Mesothelial cell of epicardium (in vitro differentiated cells): ENCODE measurements around the gene GPR179. TPM values are rescaled to one million over a fixed set of nuclear protein-coding genes. Genes with fewer than 3 reads are reported as not detected.
"Not testable (repeated sequence)": the region's sequence is repeated elsewhere in the genome, so short reads cannot be mapped to it uniquely, and the experiment has no call there.

Experiments
- DNase-seq, 2 experiments: peaks; one replicate each; pipeline ENCODE4 v3.0.0; 2021; ENCODE audit warnings: low spot score in 2 of 2; ENCODE audit not compliant: unreplicated experiment in 2 of 2
- H3K27ac Mint-ChIP-seq: 2 replicates; pipeline ENCODE4 v1.8.0; 2021; ENCODE audit warnings: mixed read lengths
- H3K27me3 Mint-ChIP-seq: 2 replicates; pipeline ENCODE4 v1.8.0; 2021; ENCODE audit warnings: low read depth, mixed read lengths
- H3K36me3 Mint-ChIP-seq: 2 replicates; pipeline ENCODE4 v1.8.0; 2021; ENCODE audit warnings: mixed read lengths
- H3K4me1 Mint-ChIP-seq: 2 replicates; pipeline ENCODE4 v1.8.0; 2021; ENCODE audit warnings: mixed read lengths
- H3K4me3 Mint-ChIP-seq: 2 replicates; pipeline ENCODE4 v1.8.0; 2021; ENCODE audit warnings: mild to moderate bottlenecking, moderate library complexity, mixed read lengths
- H3K9me3 Mint-ChIP-seq: 2 replicates; pipeline ENCODE4 v1.8.0; 2021; ENCODE audit warnings: mixed read lengths
- total RNA-seq: library from RNA; stranded (reverse); gene quantifications from 3 replicates; pipeline ENCODE4 v1.2.1, GENCODE V29; 2021
- TF ChIP-seq, protein P1 (sequence below): fragments of 200-600 bp; sonication (generic); IDR thresholded peaks from one replicate; pipeline ENCODE4 v1.5.0; 2021; ENCODE audit warnings: antibody characterized with exemption; ENCODE audit not compliant: unreplicated experiment

Gene GPR179
- total RNA-seq, 1 donor from 2014 or later = 0.25 TPM

DNA sequence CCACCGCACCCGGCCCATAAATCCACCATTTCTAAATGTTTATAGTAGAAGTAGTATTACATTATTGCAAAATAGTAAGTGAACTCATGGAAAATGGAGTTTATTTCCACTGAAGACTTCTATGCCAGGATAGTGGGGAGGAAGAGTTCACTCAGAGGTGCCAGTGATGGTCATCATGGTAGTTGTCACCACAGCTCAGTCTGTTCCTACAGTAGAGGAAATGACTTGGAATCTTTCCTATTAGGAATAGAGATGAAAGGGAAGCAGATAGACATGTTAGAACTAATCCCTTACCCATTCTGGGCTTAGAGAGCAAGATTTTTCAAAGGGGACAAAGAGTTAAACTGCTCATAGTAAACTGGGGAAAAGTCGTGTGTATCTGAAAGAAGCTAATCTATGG is 26.7 kb downstream of the GPR179 start:
- Mint-ChIP-seq H3K9me3 (peaks cover 3% of the 10 kb centered on the region), H3K4me1 (peaks cover 10% of the 10 kb centered on the region), H3K36me3 (peaks cover 32% of the 10 kb centered on the region), H3K27me3 (no peaks in the 10 kb centered on the region), H3K4me3 (no peak overlapping the region), H3K27ac (no peak overlapping the region)
- TF ChIP-seq, protein P1, sequence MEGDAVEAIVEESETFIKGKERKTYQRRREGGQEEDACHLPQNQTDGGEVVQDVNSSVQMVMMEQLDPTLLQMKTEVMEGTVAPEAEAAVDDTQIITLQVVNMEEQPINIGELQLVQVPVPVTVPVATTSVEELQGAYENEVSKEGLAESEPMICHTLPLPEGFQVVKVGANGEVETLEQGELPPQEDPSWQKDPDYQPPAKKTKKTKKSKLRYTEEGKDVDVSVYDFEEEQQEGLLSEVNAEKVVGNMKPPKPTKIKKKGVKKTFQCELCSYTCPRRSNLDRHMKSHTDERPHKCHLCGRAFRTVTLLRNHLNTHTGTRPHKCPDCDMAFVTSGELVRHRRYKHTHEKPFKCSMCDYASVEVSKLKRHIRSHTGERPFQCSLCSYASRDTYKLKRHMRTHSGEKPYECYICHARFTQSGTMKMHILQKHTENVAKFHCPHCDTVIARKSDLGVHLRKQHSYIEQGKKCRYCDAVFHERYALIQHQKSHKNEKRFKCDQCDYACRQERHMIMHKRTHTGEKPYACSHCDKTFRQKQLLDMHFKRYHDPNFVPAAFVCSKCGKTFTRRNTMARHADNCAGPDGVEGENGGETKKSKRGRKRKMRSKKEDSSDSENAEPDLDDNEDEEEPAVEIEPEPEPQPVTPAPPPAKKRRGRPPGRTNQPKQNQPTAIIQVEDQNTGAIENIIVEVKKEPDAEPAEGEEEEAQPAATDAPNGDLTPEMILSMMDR = no peak
- DNase-seq = no peak

DNA sequence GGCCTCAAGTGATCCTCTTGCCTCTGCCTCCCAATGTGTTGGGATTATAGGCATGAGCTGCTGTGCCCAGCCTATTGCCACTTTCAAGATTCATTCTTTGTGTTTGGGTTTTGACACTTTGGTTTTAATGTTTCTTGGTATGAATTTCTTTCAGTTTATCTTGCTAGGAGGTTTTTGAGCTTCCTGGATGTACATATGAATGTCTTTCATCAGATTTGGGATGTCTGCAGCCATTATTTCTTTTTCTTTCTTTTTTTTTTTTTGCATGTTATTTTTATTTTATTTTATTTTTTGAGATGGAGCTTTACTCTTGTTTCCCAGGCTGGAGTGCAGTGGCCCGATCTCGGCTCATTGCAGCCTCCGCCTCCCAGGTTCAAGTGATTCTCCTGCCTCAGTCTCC is 28.3 kb downstream of the GPR179 start:
- H3K4me1 Mint-ChIP-seq = peaks cover 4% of the 10 kb centered on the region
- peaks cover 32% of the 10 kb centered on the region for H3K36me3 Mint-ChIP-seq
- no peak overlapping the region for H3K27ac Mint-ChIP-seq
- H3K9me3 Mint-ChIP-seq = peaks cover 3% of the 10 kb centered on the region
- TF ChIP-seq, protein P1 = no peak
- H3K4me3 Mint-ChIP-seq = no peak overlapping the region
- DNase-seq = no peak
- H3K27me3 Mint-ChIP-seq = no peaks in the 10 kb centered on the region

DNA sequence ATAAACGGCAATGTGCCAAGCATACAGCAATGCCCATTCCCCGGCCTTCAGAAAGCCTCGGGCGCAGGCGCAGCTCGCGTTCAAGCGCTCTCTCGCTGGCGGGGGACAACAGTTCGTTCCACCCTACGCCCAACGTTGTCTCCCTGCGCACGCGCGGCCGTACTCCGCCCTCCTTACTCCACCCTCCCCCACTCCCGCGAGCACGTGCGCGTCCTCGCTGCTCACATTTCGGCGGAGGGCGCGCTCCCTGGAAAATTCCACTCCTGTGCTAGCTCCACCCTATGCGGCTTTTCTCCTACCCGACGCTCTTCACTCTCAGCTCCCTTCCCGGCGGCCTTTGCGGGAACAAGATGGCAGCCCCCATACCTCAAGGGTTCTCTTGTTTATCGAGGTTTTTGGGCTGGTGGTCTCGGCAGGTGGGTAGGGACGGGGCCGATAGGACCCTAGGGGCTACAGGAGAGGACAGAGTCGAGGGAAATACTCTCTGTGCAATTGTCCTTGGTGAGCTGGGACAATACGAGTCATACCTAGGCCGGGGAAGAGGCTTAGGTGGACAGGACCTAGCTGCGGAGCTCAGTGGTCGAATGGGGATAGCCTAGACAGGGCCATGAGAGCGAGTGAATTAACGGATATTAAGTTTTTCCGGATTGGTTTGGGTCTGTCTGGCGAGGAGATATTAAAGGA is 46.8 kb downstream of the GPR179 start, which contains the start of gene MRPL45:
Gene MRPL45 (plus strand): TSS at position 335 of the 684 bp plus-strand sequence. CDS start 16 bp downstream, at position 351.
- peak within 1 kb of the TSS; percentile 98 for H3K4me3 Mint-ChIP-seq
- peak; percentile 94 to 97 for DNase-seq
- peak within 1 kb of the TSS; percentile 99 for H3K27ac Mint-ChIP-seq
- H3K9me3 Mint-ChIP-seq, H3K4me1 Mint-ChIP-seq, H3K36me3 Mint-ChIP-seq, H3K27me3 Mint-ChIP-seq: not testable (repeated sequence)

DNA sequence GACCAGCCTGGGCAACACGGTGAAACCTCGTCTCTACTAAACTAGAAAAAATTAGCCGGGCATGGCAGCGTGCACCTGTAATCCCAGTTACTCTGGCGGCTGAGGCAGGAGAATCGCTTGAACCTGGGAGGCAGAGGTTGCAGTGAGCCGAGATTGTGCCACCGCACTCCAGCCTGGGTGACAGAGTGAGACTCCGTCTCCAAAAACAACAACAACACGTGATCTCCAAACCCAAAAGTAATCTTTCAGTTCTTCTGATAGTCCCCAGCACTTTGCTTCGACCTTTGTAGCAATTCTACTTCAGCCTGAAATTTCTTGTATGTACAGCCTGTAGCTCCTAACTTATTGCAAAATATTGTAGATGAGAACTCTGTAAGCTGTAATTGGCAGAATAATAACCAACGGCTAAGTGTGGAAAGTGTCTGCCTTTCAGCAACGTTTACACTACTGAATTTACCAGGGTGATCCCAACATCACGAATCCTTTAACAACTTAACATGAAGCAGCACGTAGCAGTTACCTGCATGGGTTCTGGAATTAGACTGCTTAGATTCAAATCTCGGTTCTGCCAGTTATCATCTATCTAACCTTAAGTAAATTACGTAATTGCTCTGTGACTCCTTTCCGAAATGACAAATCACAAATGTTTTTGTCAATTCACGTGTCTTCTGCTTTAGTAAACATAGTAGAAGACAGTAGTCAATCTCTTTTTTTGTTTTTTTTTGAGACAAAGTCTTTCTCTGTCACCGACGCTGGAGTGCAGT is 48.0 kb downstream of the GPR179 start:
- DNase-seq, H3K27ac Mint-ChIP-seq, H3K27me3 Mint-ChIP-seq, H3K36me3 Mint-ChIP-seq, H3K9me3 Mint-ChIP-seq, H3K4me3 Mint-ChIP-seq, H3K4me1 Mint-ChIP-seq: not testable (repeated sequence)

DNA sequence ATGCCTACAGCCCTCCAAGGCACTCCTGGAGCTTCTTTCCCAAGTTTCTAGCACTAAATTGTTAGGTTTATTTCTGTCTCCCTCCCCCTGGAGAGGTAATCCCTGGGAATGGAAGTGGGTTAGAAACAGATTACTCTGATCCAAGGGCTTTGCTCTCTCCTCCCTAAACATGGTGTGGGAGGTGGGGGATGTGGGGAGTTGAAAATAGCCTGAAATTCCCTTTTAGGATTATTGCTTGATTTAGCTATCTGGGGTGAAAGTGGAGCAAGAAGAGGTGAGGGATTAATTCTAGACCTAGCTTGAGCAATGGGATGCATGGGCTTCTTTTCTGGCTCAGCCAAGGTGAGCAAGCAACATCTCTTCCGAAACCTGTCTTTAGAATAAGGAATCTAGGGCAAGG is 54.0 kb downstream of the GPR179 start:
- not testable (repeated sequence) for DNase-seq

DNA sequence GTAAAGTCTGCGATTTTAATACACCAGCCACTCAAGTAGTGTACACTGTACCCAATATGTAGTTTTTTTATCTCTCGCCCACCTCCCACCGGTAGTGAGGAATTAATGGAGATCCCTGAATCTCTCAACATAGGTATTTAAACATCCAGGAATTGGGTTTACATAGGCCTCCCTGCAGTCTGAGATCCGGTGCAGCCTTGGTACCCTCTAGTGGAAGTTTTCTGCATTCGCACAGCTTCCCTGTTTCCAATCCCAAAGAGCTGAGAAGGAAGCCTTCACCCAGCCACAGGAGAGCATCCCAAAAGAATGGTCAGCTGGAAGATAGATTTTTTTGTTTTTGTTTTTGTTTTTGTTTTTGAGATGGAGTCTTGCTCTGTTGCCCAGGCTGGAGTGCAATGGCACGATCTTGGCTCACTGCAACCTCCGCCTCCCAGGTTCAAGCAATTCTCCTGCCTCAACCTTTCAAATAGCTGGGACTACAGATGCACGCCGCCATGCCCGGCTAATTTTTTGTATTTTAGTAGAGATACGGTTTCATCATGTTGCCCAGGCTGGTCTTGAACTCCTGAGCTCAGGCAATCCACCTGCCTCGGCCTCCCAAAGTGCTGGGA is 55.4 kb downstream of the GPR179 start:
- TF ChIP-seq, protein P1 = peak; percentile 14
- H3K36me3 Mint-ChIP-seq, H3K27ac Mint-ChIP-seq, H3K27me3 Mint-ChIP-seq, DNase-seq, H3K9me3 Mint-ChIP-seq: not testable (repeated sequence)
- Mint-ChIP-seq H3K4me3 (peak overlapping the region; percentile 13), H3K4me1 (peaks cover 15% of the 10 kb centered on the region)

More for the DNA sequence above, 54.0 kb downstream of the GPR179 start:
- H3K36me3 Mint-ChIP-seq, H3K4me3 Mint-ChIP-seq, H3K27me3 Mint-ChIP-seq, H3K9me3 Mint-ChIP-seq, H3K27ac Mint-ChIP-seq: not testable (repeated sequence)
- H3K4me1 Mint-ChIP-seq = peaks cover 12% of the 10 kb centered on the region

DNA sequence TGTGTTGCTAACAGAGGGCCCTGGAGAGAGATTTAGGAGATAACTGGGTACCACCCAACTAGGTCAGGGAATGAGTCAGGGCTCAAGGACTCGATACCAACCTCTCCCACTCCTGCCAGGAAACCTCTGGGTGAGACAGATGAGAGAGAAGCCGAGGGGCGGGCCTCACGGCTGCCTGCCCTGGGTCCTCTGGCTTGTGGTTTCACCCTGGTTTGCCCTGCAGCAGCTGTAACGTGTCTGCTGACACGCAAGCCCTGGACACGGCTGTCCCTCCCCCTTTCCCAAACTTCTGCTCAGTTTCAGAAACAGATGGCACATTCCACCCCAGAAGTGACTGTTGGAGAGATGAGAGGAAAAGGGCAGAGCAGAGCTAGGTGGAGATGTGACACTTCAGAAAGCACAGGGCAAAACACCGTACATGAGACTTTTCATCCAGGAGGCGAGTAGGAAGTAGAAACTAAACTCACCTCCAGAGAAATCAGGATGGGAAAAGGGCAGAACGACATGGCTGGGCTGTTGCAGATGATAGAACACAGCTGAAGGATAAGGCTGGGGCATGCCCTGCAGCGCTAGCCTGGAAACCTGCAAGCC is 57.2 kb downstream of the GPR179 start:
- Mint-ChIP-seq H3K27ac (peak overlapping the region; percentile 92), H3K4me1 (peaks cover 15% of the 10 kb centered on the region), H3K4me3 (peak overlapping the region; percentile 18)
- not testable (repeated sequence) for H3K9me3 Mint-ChIP-seq, H3K27me3 Mint-ChIP-seq, H3K36me3 Mint-ChIP-seq
- DNase-seq = peak in 1 of 2 experiments; percentile 53

DNA sequence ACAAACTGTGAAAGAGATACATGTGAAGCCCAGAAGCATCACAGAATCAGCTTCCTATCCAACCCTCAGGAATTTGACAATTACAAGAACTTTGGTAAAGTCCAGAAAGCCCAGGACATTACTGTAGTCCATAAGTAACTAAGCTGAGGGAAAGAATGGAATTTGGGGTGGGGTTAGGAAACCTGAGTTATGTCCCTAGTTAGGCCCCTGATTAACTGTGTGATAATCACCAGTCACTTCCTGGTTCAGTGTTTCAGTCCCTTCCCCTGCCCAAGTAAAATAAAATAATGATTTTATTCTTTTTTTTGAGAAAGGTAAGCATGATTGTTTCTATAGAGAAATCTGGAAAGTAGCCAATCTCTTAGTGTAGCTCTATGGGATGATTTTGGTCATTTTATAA is 57.8 kb downstream of the GPR179 start:
- not testable (repeated sequence) for H3K4me3 Mint-ChIP-seq, DNase-seq, H3K27me3 Mint-ChIP-seq, H3K9me3 Mint-ChIP-seq, H3K36me3 Mint-ChIP-seq, H3K27ac Mint-ChIP-seq
- peaks cover 15% of the 10 kb centered on the region for H3K4me1 Mint-ChIP-seq
